HG02759 (cell line): ENCODE results near the gene ALKBH7.

Experiments used
- ATAC-seq: cut with Tn5 transposase; IDR thresholded peaks from one replicate; pipeline ENCODE4 v1.9.1; 2021; ENCODE audit warnings: mild to moderate bottlenecking, moderate library complexity; ENCODE audit not compliant: unreplicated experiment

Gene ALKBH7

GRCh38 chr19:6424195-6424938, 51.8 kb downstream of the ALKBH7 start, which contains the start of gene KHSRP:
TSS of gene KHSRP (minus strand) at chr19:6424811. CDS start at chr19:6424701, 110 bp downstream.
- peak; percentile 1 for ATAC-seq
